ENCODE data around the gene CCDC142. TPM values are rescaled to one million over a fixed set of nuclear protein-coding genes. Genes with fewer than 3 reads are reported as not detected.

The CCDC142 gene
- total RNA-seq, 1 experiment from 2014 or later = 24.2 TPM

DNA sequence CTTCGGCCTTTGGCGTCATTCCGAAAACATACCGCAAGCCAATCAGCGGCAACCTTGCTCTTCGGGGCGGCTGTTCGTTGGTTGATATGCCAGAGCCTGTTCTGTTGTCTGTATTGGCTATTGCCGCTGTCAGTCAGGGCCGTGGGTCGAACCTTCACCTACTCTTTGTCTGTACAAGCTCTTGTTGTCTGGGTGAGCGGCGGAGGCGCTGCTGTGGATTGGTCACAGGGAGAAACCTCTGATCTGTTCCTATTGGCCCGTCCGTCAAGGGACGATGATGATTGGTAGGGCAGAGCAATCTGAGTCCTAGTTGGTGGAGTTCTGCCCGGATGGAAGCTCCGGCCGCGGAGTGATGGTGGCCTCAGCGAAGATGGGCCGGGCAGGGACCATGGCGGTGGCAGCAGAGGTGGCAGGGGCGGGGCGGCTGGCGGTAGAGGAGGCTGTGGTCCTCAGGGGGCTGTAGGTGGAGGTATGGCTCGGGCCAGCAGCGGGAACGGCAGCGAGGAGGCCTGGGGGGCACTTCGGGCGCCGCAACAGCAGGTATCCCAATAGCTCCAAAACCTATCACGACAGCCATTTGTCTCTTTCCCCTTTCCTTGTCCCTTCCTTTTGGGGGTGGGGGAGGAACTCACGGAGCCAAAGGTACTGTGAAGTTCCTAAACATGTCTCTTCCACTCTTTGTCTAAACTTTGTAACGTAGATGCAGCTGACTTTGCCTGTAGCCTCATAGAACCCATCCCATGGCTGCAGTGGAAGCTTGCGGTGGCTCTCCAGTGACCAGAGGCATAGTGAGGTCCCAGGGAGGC is 24.5 kb downstream of the CCDC142 start, which contains the start of gene WBP1:
Gene WBP1, plus strand, starts transcription at position 307 of the 806 bp plus-strand sequence. Its CDS starts 165 bp downstream, at position 472.
- H3K9me3 ChIP-seq (ENCODE audit: control insufficient read depth, insufficient read depth, low read depth, low read length) = no peaks in the 10 kb centered on the region
- TSS peak; percentile 88 for BruUV-seq (replicated peaks)
- ChIA-PET CTCF (interaction anchor here (0.7 kb wide), 1 partner anchor 67 kb away, joined by 3 read pairs; no protein-coding TSS in a partner anchor), POLR2A (interaction anchor here (0.5 to 1.2 kb wide), 5 partner anchors 13 to 43 kb away, joined by 3 to 9 read pairs (median 4); no protein-coding TSS in a partner anchor)
- intact Hi-C loops (cut with micrococcal nuclease; ENCODE audit: unreplicated experiment) = no loop called here
- peak; percentile 90 for ATAC-seq
- peak within 1 kb of the TSS; percentile 99 for H3K27ac ChIP-seq (ENCODE audit: low read length)
- TF ChIP-seq CTCF (IDR thresholded peaks at IDR 0.05) (no peak), TCF7L2 (IDR thresholded peaks at IDR 0.05; ENCODE audit: low read depth, low read length) (no peak), POLR2AphosphoS5 (IDR thresholded peaks at IDR 0.05; ENCODE audit: low read depth, low read length) (peak; percentile 9)
- no peaks in the 10 kb centered on the region for H3K27me3 ChIP-seq (ENCODE audit: control insufficient read depth, insufficient read depth, low read length)
- peaks cover 6% of the 10 kb centered on the region; the same call in 1 of the 2 replicates for H3K36me3 ChIP-seq (ENCODE audit: control insufficient read depth, insufficient read depth, low read length)
- peaks cover 20% of the 10 kb centered on the region for H3K4me1 ChIP-seq (ENCODE audit: control insufficient read depth, insufficient read depth, low read length)
- peak; percentile 100 for DNase-seq (ENCODE audit: low read depth, low spot score)
- in situ Hi-C loops (cut with HindIII; ENCODE audit: low pct_unique_long_range_greater_than_20kb, low sequenced_read_pairs) = no loop called here
- H3K4me3 ChIP-seq (ENCODE audit: low read depth in 2 of 2, low read length in 2 of 2) = peak within 1 kb of the TSS; percentile 95 to 100

GRCh38 chr2:74457549-74458131 is 25.2 kb downstream of the CCDC142 start:
- DNase-seq (ENCODE audit: low read depth, low spot score) (no peak), ATAC-seq (peak; percentile 64)
- TF ChIP-seq POLR2AphosphoS5 (IDR thresholded peaks at IDR 0.05; ENCODE audit: low read depth, low read length) (peak; percentile 59; the same call in 1 of the 2 replicates), SIN3A (IDR thresholded peaks at IDR 0.05; ENCODE audit: borderline replicate concordance, insufficient read depth, low read depth, low read length) (no peak)
- Histone ChIP-seq H3K4me1 (ENCODE audit: control insufficient read depth, insufficient read depth, low read length) (peaks cover 20% of the 10 kb centered on the region), H3K9me3 (ENCODE audit: control insufficient read depth, insufficient read depth, low read depth, low read length) (no peaks in the 10 kb centered on the region), H3K4me3 (ENCODE audit: low read depth in 2 of 2, low read length in 2 of 2) (peak overlapping the region; percentile 91 to 100), H3K27ac (ENCODE audit: low read length) (peak overlapping the region; percentile 90), H3K27me3 (ENCODE audit: control insufficient read depth, insufficient read depth, low read length) (no peaks in the 10 kb centered on the region), H3K36me3 (ENCODE audit: control insufficient read depth, insufficient read depth, low read length) (peaks cover 4% of the 10 kb centered on the region; the same call in 1 of the 2 replicates)
- CTCF ChIA-PET = no interaction called here
- POLR2A ChIA-PET = interaction anchor here (0.6 to 1.2 kb wide), 3 partner anchors 17 to 43 kb away, joined by 3 to 4 read pairs (median 3); no protein-coding TSS in a partner anchor
- in situ Hi-C loops (cut with HindIII; ENCODE audit: low pct_unique_long_range_greater_than_20kb, low sequenced_read_pairs) (no loop called here), intact Hi-C loops (cut with micrococcal nuclease; ENCODE audit: unreplicated experiment) (no loop called here)
- BruUV-seq (replicated peaks) = no TSS peak

- DNase-seq (ENCODE audit: low read depth, low spot score) = no peak
- ATAC-seq = no peak
- intact Hi-C loops (cut with micrococcal nuclease; ENCODE audit: unreplicated experiment) = no loop called here
- H3K27ac ChIP-seq (ENCODE audit: low read length) = peak overlapping the region; percentile 65
- peaks cover 4% of the 10 kb centered on the region; the same call in 1 of the 2 replicates for H3K36me3 ChIP-seq (ENCODE audit: control insufficient read depth, insufficient read depth, low read length)
- peak overlapping the region; percentile 91 to 100 for H3K4me3 ChIP-seq (ENCODE audit: low read depth in 2 of 2, low read length in 2 of 2)
- no peaks in the 10 kb centered on the region for H3K27me3 ChIP-seq (ENCODE audit: control insufficient read depth, insufficient read depth, low read length)
- H3K9me3 ChIP-seq (ENCODE audit: control insufficient read depth, insufficient read depth, low read depth, low read length) = no peaks in the 10 kb centered on the region
- ChIA-PET POLR2A (no interaction called here), CTCF (no interaction called here)
- peaks cover 20% of the 10 kb centered on the region for H3K4me1 ChIP-seq (ENCODE audit: control insufficient read depth, insufficient read depth, low read length)
- BruUV-seq (replicated peaks) = no TSS peak
- TF ChIP-seq CTCF (IDR thresholded peaks at IDR 0.05) = no peak
- TF ChIP-seq, protein P1, sequence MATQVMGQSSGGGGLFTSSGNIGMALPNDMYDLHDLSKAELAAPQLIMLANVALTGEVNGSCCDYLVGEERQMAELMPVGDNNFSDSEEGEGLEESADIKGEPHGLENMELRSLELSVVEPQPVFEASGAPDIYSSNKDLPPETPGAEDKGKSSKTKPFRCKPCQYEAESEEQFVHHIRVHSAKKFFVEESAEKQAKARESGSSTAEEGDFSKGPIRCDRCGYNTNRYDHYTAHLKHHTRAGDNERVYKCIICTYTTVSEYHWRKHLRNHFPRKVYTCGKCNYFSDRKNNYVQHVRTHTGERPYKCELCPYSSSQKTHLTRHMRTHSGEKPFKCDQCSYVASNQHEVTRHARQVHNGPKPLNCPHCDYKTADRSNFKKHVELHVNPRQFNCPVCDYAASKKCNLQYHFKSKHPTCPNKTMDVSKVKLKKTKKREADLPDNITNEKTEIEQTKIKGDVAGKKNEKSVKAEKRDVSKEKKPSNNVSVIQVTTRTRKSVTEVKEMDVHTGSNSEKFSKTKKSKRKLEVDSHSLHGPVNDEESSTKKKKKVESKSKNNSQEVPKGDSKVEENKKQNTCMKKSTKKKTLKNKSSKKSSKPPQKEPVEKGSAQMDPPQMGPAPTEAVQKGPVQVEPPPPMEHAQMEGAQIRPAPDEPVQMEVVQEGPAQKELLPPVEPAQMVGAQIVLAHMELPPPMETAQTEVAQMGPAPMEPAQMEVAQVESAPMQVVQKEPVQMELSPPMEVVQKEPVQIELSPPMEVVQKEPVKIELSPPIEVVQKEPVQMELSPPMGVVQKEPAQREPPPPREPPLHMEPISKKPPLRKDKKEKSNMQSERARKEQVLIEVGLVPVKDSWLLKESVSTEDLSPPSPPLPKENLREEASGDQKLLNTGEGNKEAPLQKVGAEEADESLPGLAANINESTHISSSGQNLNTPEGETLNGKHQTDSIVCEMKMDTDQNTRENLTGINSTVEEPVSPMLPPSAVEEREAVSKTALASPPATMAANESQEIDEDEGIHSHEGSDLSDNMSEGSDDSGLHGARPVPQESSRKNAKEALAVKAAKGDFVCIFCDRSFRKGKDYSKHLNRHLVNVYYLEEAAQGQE (IDR thresholded peaks at IDR 0.05; ENCODE audit: insufficient read depth in 1 of 2, low read depth in 2 of 2, low read length in 1 of 2) = no peak
- in situ Hi-C loops (cut with HindIII; ENCODE audit: low pct_unique_long_range_greater_than_20kb, low sequenced_read_pairs) = no loop called here
These were observed 25.7 kb downstream of the CCDC142 start for GRCh38 chr2:74457129-74457548.
